22Rv1 (cell line): ENCODE measurements around the gene CDIP1.

Experiments
- H3K27ac ChIP-seq: fragments of 450-650 bp; 2 replicates; pipeline ENCODE4 v1.5.1; 2017
- CTCF ChIP-seq: fragments of 450-650 bp; IDR thresholded peaks from 2 replicates; pipeline ENCODE4 v1.5.1; 2017; ENCODE audit warnings: mild to moderate bottlenecking
- ZFX ChIP-seq: fragments of 450-650 bp; IDR thresholded peaks from 2 replicates; pipeline ENCODE4 v1.6.1; 2017; ENCODE audit warnings: antibody characterized with exemption, borderline replicate concordance

CDIP1 gene

GRCh38 chr16:4533490-4533889 is 5.1 kb downstream of the CDIP1 start:
- no peak for TF ChIP-seq ZFX
- no peak for TF ChIP-seq CTCF
- H3K27ac ChIP-seq = no peak overlapping the region

GRCh38 chr16:4532238-4532637 is 6.3 kb downstream of the CDIP1 start:
- no peak for TF ChIP-seq ZFX
- no peak for TF ChIP-seq CTCF
- H3K27ac ChIP-seq = no peak overlapping the region

- no peak overlapping the region for H3K27ac ChIP-seq
- TF ChIP-seq CTCF = no peak
- TF ChIP-seq ZFX = no peak
Measured at GRCh38 chr16:4531811-4532210, 6.8 kb downstream of the CDIP1 start.

GRCh38 chr16:4529085-4530060 is 9.2 kb downstream of the CDIP1 start:
- no peak overlapping the region for H3K27ac ChIP-seq
- no peak for TF ChIP-seq CTCF

- no peak overlapping the region for H3K27ac ChIP-seq
- TF ChIP-seq ZFX = no peak
- TF ChIP-seq CTCF = no peak
Measured at GRCh38 chr16:4525634-4526277, 12.8 kb downstream of the CDIP1 start.

- no peak for TF ChIP-seq CTCF
- TF ChIP-seq ZFX = no peak
- no peak overlapping the region for H3K27ac ChIP-seq
Measured at GRCh38 chr16:4525069-4525468, 13.5 kb downstream of the CDIP1 start.

GRCh38 chr16:4524571-4524970 is 14.0 kb downstream of the CDIP1 start:
- TF ChIP-seq ZFX = no peak
- TF ChIP-seq CTCF = no peak
- H3K27ac ChIP-seq = no peak overlapping the region
